Hepatocyte (in vitro differentiated cells): ENCODE measurements around the gene HSF2BP.
"Not testable (repeated sequence)": the region's sequence is repeated elsewhere in the genome, so short reads cannot be mapped to it uniquely, and the experiment has no call there.

ENCODE experiments used
- EZH2 ChIP-seq: fragments of 200-600 bp; sonication (generic); IDR thresholded peaks from 2 replicates; pipeline ENCODE4 v1.6.1; 2016; ENCODE audit warnings: antibody characterized with exemption, mild to moderate bottlenecking, borderline replicate concordance
- TF ChIP-seq, protein P1 (sequence below): fragments of 200-600 bp; sonication (generic); IDR thresholded peaks from 2 replicates; pipeline ENCODE4 v1.5.1; 2016; ENCODE audit warnings: antibody characterized with exemption, mild to moderate bottlenecking; ENCODE audit not compliant: poor library complexity

DNA sequence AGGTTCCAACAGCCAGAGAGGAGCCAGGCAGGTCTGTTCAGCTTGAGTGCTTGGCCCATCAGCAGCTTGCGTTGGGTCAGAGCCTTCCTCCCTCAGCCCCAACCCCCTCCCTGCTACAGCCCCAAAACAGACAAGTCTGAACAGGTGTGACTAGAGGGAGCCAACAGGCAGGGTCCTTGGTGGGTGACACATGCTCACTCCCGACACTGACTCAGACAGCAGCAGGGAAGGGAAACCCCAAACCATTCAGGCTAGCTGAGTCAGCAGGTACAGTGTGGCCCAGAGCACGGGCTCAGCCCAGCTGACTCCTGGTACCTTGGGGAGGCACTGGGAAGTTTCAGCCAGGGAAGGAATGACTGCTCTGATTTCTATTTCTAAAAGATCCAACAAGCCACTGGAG, 148.6 kb downstream of the HSF2BP start:
- not testable (repeated sequence) for TF ChIP-seq EZH2
- TF ChIP-seq, protein P1, sequence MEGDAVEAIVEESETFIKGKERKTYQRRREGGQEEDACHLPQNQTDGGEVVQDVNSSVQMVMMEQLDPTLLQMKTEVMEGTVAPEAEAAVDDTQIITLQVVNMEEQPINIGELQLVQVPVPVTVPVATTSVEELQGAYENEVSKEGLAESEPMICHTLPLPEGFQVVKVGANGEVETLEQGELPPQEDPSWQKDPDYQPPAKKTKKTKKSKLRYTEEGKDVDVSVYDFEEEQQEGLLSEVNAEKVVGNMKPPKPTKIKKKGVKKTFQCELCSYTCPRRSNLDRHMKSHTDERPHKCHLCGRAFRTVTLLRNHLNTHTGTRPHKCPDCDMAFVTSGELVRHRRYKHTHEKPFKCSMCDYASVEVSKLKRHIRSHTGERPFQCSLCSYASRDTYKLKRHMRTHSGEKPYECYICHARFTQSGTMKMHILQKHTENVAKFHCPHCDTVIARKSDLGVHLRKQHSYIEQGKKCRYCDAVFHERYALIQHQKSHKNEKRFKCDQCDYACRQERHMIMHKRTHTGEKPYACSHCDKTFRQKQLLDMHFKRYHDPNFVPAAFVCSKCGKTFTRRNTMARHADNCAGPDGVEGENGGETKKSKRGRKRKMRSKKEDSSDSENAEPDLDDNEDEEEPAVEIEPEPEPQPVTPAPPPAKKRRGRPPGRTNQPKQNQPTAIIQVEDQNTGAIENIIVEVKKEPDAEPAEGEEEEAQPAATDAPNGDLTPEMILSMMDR = not testable (repeated sequence)
